BE2C (cell line): ENCODE measurements around the gene BGN.
A peak's percentile ranks its signal among the peaks of the same experiment; 100 is the strongest.

ENCODE experiments used
- DNase-seq: peaks from one replicate; pipeline ENCODE4 v3.0.0-alpha.2; 2020
- H3K27me3 ChIP-seq: fragments of 250-450 bp; sonication (Bioruptor Pico); 2 replicates; pipeline ENCODE4 v1.5.1; 2020; ENCODE audit warnings: mild to moderate bottlenecking
- H3K36me3 ChIP-seq: fragments of 250-450 bp; sonication (Bioruptor Pico); 2 replicates; pipeline ENCODE4 v1.5.1; 2020; ENCODE audit warnings: mild to moderate bottlenecking
- H3K4me1 ChIP-seq: fragments of 250-450 bp; sonication (Bioruptor Pico); 2 replicates; pipeline ENCODE4 v1.5.1; 2020
- H3K4me3 ChIP-seq: 2 replicates; pipeline ENCODE4 v1.5.1; 2011; ENCODE audit warnings: low read depth, low read length
- H3K9me3 ChIP-seq: fragments of 250-450 bp; sonication (Bioruptor Pico); 2 replicates; pipeline ENCODE4 v1.5.1; 2020
- TF ChIP-seq, protein P1 (sequence below): IDR thresholded peaks from 2 replicates; pipeline ENCODE4 v1.5.1; 2012; ENCODE audit warnings: mild to moderate bottlenecking, low read depth, low read length

The BGN gene

DNA sequence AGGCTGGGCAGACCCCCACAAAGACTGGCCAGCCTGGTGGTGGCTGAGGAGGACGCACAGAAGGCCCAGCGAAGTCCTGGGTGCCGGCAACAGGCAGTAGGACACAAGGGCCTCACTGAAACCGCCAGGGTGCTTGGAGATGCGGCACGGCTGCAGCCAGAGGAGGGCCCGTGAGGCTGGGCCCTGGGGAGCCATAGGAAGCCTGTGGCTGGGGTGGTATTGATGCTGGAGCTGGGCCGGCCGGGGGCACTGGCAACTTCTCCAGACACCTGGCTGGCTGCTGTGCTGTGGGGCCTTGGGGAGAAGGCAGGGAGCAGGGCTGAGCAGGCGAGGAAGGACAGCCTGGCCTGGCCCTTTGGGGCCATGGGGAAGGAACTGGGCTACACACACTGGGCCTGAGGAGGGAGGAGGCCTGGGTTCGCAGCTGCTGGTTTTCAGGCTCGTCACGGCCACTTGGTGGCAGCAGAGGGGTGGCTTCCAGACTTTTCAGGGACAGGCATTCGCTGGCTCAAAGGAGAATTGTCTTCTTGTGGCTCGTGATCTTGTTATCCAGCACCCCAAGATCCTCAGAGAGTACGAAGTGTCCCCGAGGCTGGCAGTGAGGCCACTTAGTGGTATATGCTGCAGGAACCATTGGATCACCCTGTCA is 59.9 kb downstream of the BGN start:
- TF ChIP-seq, protein P1, sequence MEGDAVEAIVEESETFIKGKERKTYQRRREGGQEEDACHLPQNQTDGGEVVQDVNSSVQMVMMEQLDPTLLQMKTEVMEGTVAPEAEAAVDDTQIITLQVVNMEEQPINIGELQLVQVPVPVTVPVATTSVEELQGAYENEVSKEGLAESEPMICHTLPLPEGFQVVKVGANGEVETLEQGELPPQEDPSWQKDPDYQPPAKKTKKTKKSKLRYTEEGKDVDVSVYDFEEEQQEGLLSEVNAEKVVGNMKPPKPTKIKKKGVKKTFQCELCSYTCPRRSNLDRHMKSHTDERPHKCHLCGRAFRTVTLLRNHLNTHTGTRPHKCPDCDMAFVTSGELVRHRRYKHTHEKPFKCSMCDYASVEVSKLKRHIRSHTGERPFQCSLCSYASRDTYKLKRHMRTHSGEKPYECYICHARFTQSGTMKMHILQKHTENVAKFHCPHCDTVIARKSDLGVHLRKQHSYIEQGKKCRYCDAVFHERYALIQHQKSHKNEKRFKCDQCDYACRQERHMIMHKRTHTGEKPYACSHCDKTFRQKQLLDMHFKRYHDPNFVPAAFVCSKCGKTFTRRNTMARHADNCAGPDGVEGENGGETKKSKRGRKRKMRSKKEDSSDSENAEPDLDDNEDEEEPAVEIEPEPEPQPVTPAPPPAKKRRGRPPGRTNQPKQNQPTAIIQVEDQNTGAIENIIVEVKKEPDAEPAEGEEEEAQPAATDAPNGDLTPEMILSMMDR = peak; percentile 70
- H3K27me3 ChIP-seq = no peaks in the 10 kb centered on the region
- H3K9me3 ChIP-seq = no peaks in the 10 kb centered on the region
- H3K4me3 ChIP-seq = no peak overlapping the region
- no peaks in the 10 kb centered on the region for H3K36me3 ChIP-seq
- peak; percentile 74 for DNase-seq
- no peaks in the 10 kb centered on the region for H3K4me1 ChIP-seq

DNA sequence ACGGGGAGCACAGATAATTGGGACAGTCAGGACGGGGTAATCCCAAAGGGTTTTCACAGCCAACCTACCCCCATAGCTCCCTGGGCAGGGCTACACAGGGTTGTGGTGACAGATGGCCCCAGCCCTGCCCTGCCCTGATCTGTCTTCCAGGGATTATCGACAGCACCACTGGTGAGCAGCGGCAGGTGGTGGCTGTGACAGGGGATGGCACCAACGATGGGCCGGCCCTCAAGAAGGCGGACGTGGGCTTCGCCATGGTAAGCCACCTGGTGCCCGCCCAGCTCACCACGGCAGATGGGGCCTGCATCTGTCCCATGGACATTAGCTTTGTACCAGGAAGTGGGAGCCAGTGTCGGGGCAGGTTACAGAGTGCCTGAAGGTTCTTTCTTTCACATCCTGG is 62.0 kb downstream of the BGN start:
- Histone ChIP-seq H3K4me3 (no peak overlapping the region), H3K4me1 (no peaks in the 10 kb centered on the region), H3K27me3 (no peaks in the 10 kb centered on the region), H3K9me3 (no peaks in the 10 kb centered on the region), H3K36me3 (no peaks in the 10 kb centered on the region)
- TF ChIP-seq, protein P1 = no peak
- DNase-seq = no peak

DNA sequence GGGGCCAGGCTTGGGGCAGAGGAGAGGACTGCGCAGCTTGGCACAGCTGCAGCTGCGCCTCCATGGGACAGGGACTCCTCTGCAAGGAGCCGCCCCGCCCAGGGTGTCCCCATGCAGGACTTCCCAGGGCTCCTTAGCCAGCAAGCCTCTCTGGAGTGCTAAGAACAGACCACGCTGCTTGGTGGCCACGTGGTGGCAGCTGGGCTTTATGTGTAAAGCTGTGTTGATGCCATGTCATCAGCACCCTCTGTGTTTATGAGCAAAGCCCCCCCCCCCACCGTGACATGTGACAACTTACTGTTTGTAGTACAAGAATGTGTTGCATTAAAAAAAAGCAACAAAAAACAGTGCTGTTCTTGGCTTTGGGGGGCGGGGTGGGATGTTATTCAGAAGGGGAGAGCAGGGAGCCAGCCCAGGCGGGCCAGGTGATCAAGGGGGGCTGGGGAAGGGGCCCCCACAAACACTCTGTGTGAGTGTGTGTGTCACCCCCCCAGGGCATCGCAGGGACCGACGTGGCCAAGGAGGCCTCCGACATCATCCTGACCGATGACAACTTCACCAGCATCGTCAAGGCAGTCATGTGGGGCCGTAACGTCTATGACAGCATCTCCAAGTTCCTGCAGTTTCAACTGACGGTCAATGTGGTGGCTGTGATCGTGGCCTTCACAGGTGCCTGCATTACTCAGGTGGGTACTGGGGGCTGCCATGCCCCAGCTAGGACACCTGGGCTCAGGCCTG is 63.0 kb downstream of the BGN start:
- no peak for DNase-seq
- TF ChIP-seq, protein P1 = no peak
- H3K27me3 ChIP-seq = no peaks in the 10 kb centered on the region
- H3K36me3 ChIP-seq = no peaks in the 10 kb centered on the region
- no peaks in the 10 kb centered on the region; the same call in 1 of the 2 replicates for H3K4me1 ChIP-seq
- H3K9me3 ChIP-seq = no peaks in the 10 kb centered on the region
- H3K4me3 ChIP-seq = no peak overlapping the region
